ENCODE measurements around the gene THSD4. TPM values are rescaled to one million over a fixed set of nuclear protein-coding genes. Genes with fewer than 3 reads are reported as not detected.

Gene THSD4
- total RNA-seq, 1 experiment from 2014 or later = 29.3 TPM

GRCh38 chr15:71232411-71232810 lies 117.1 kb downstream of the THSD4 start:
- Histone ChIP-seq H3F3A (ENCODE audit: insufficient read depth, low read depth) (peaks cover 6% of the 10 kb centered on the region; the same call in 1 of the 2 replicates), H2AFZ (no peak overlapping the region), H3K27ac (no peak overlapping the region), H3K9me3 (ENCODE audit: insufficient read depth, low read depth) (no peaks in the 10 kb centered on the region), H3K4me1 (replicated peaks; ENCODE audit: insufficient read depth) (no peaks in the 10 kb centered on the region), H3K27me3 (ENCODE audit: insufficient read depth, low read depth) (no peaks in the 10 kb centered on the region), H3K36me3 (ENCODE audit: low read depth) (no peaks in the 10 kb centered on the region), H4K20me1 (ENCODE audit: insufficient read depth) (no peaks in the 10 kb centered on the region), H3K4me2 (no peak overlapping the region), H3K4me3 (no peak overlapping the region), H3K79me2 (ENCODE audit: low read depth) (no peaks in the 10 kb centered on the region), H3K9me2 (ENCODE audit: insufficient read depth) (no peaks in the 10 kb centered on the region)
- CTCF ChIA-PET = no interaction called here
- intact Hi-C loops (cut with micrococcal nuclease; ENCODE audit: unreplicated experiment) = no loop called here
- TF ChIP-seq EZH2 (IDR thresholded peaks at IDR 0.05; ENCODE audit: low read depth) (no peak), CTCF (conservative IDR thresholded peaks at IDR 0.05) (no peak)
- POLR2A ChIA-PET (ENCODE audit: unreplicated experiment) = no interaction called here
- no peak for DNase-seq
- no TSS peak for BruUV-seq (replicated peaks)

- Histone ChIP-seq H3F3A (ENCODE audit: insufficient read depth, low read depth) (peaks cover 7% of the 10 kb centered on the region; the same call in 1 of the 2 replicates), H3K9me3 (ENCODE audit: insufficient read depth, low read depth) (no peaks in the 10 kb centered on the region), H3K79me2 (ENCODE audit: low read depth) (0 out of 2 replicates have a peak, but pooled peaks cover 4% of the 10 kb centered on the region), H3K36me3 (ENCODE audit: low read depth) (0 out of 2 replicates have a peak, but pooled peaks cover 7% of the 10 kb centered on the region), H3K4me2 (no peak overlapping the region), H3K4me3 (no peak overlapping the region), H3K4me1 (replicated peaks; ENCODE audit: insufficient read depth) (peaks cover 7% of the 10 kb centered on the region; the same call in 1 of the 2 replicates), H4K20me1 (ENCODE audit: insufficient read depth) (no peaks in the 10 kb centered on the region), H2AFZ (no peak overlapping the region), H3K9me2 (ENCODE audit: insufficient read depth) (no peaks in the 10 kb centered on the region), H3K27me3 (ENCODE audit: insufficient read depth, low read depth) (no peaks in the 10 kb centered on the region), H3K27ac (peak overlapping the region; percentile 73)
- POLR2A ChIA-PET (ENCODE audit: unreplicated experiment) = no interaction called here
- CTCF ChIA-PET = no interaction called here
- intact Hi-C loops (cut with micrococcal nuclease; ENCODE audit: unreplicated experiment) = no loop called here
- DNase-seq = peak; percentile 52 to 77
- TF ChIP-seq EZH2 (IDR thresholded peaks at IDR 0.05; ENCODE audit: low read depth) = no peak
- no peak for TF ChIP-seq CTCF (conservative IDR thresholded peaks at IDR 0.05)
- no TSS peak for BruUV-seq (replicated peaks)
These were observed 122.4 kb downstream of the THSD4 start for GRCh38 chr15:71237456-71238188.

GRCh38 chr15:71238926-71239325 lies 123.7 kb downstream of the THSD4 start:
- DNase-seq = no peak
- CTCF ChIA-PET = no interaction called here

More at GRCh38 chr15:71238926-71239325, 123.7 kb downstream of the THSD4 start:
- Histone ChIP-seq H3K27ac (no peak overlapping the region), H3K9me3 (ENCODE audit: insufficient read depth, low read depth) (no peaks in the 10 kb centered on the region), H3K4me3 (no peak overlapping the region), H3K27me3 (ENCODE audit: insufficient read depth, low read depth) (no peaks in the 10 kb centered on the region), H3K9me2 (ENCODE audit: insufficient read depth) (no peaks in the 10 kb centered on the region), H2AFZ (no peak overlapping the region), H3K4me2 (no peak overlapping the region), H3K36me3 (ENCODE audit: low read depth) (0 out of 2 replicates have a peak, but pooled peaks cover 7% of the 10 kb centered on the region), H3F3A (ENCODE audit: insufficient read depth, low read depth) (peaks cover 7% of the 10 kb centered on the region; the same call in 1 of the 2 replicates), H3K79me2 (ENCODE audit: low read depth) (0 out of 2 replicates have a peak, but pooled peaks cover 4% of the 10 kb centered on the region), H4K20me1 (ENCODE audit: insufficient read depth) (no peaks in the 10 kb centered on the region), H3K4me1 (replicated peaks; ENCODE audit: insufficient read depth) (peaks cover 7% of the 10 kb centered on the region; the same call in 1 of the 2 replicates)
- BruUV-seq (replicated peaks) = no TSS peak
- intact Hi-C loops (cut with micrococcal nuclease; ENCODE audit: unreplicated experiment) = no loop called here
- POLR2A ChIA-PET (ENCODE audit: unreplicated experiment) = no interaction called here
- TF ChIP-seq EZH2 (IDR thresholded peaks at IDR 0.05; ENCODE audit: low read depth) = no peak
- TF ChIP-seq CTCF (conservative IDR thresholded peaks at IDR 0.05) = no peak
